HepG2 (cell line): ENCODE results near the gene TALDO1. TPM values are rescaled to one million over a fixed set of nuclear protein-coding genes. Genes with fewer than 3 reads are reported as not detected.

Source experiments
- AGO1 ChIP-seq: fragments of 200-400 bp; formaldehyde crosslinking; IDR thresholded peaks from 2 replicates; pipeline ENCODE4 v1.6.1; 2017; ENCODE audit warnings: mild to moderate bottlenecking, low read depth, low read length, moderate library complexity; ENCODE audit not compliant: poor library complexity, severe bottlenecking
- DNMT1 ChIP-seq: sonication (generic); formaldehyde crosslinking; IDR thresholded peaks from 2 replicates; pipeline ENCODE4 v1.5.1; 2020; ENCODE audit warnings: mild to moderate bottlenecking, missing genetic modification reagents
- EP300 ChIP-seq, 3 experiments: sonication (generic) in 1 of 3; formaldehyde crosslinking in 1 of 3; IDR thresholded peaks; 2 replicates each; pipeline versions ENCODE4 v1.5.1 to v1.6.1; 2011 to 2020; ENCODE audit warnings: low read depth in 2 of 3, low read length in 2 of 3, borderline replicate concordance in 1 of 3, improper control_type of control experiment in 1 of 3, mild to moderate bottlenecking in 1 of 3, missing genetic modification reagents in 1 of 3, moderate library complexity in 1 of 3
- IRF9 ChIP-seq: sonication (generic); formaldehyde crosslinking; IDR thresholded peaks from 2 replicates; pipeline ENCODE4 v1.8.0; 2022; ENCODE audit warnings: missing genetic modification reagents, mild to moderate bottlenecking, borderline replicate concordance
- NKX3-1 ChIP-seq: sonication (generic); formaldehyde crosslinking; IDR thresholded peaks from 2 replicates; pipeline ENCODE4 v1.5.0; 2020; ENCODE audit warnings: missing genetic modification reagents
- NONO ChIP-seq, 2 experiments: fragments of 450-650 bp in 1 of 2; sonication (generic) in 1 of 2; formaldehyde crosslinking in 1 of 2; IDR thresholded peaks in 1 of 2; conservative IDR thresholded peaks in 1 of 2; 2 replicates each; pipeline versions ENCODE4 v1.6.1 to v1.8.0; 2017 to 2022; ENCODE audit warnings: mild to moderate bottlenecking in 1 of 2, missing genetic modification reagents in 1 of 2, moderate library complexity in 1 of 2
- POLR2G ChIP-seq: fragments of 200-400 bp; formaldehyde crosslinking; IDR thresholded peaks from 2 replicates; pipeline ENCODE4 v1.6.1; 2018; ENCODE audit warnings: mild to moderate bottlenecking, low read depth, low read length, moderate library complexity
- ZNF598 ChIP-seq: sonication (generic); formaldehyde crosslinking; IDR thresholded peaks from 2 replicates; pipeline ENCODE4 v1.5.1; 2020; ENCODE audit warnings: mild to moderate bottlenecking, missing genetic modification reagents, borderline replicate concordance
- ZNF672 ChIP-seq: sonication (generic); formaldehyde crosslinking; IDR thresholded peaks from 2 replicates; pipeline ENCODE4 v1.8.1; 2022; ENCODE audit warnings: missing genetic modification reagents
- ZNF761 ChIP-seq: sonication (generic); formaldehyde crosslinking; conservative IDR thresholded peaks from 2 replicates; pipeline ENCODE4 v1.4.0; 2020; ENCODE audit warnings: mild to moderate bottlenecking, missing genetic modification reagents
- polyA plus RNA-seq, 8 experiments: library from polyadenylated mRNA; depleted of rRNA in 3 of 8; stranded (reverse) in 7 of 8; unstranded in 1 of 8; fragments of >200 nt; fragmentation: Illumina TruSeq in 4 of 8; extraction: Trizol in 4 of 8; gene quantifications; 2 replicates each; pipeline versions ENCODE4 v1.2.1 to v1.2.3, GENCODE V29; 2011 to 2016; ENCODE audit warnings: low read depth in 4 of 8, missing spikeins in 1 of 8, mixed read lengths in 1 of 8; ENCODE audit not compliant: insufficient read depth in 1 of 8
- total RNA-seq, 5 experiments: library from RNA; depleted of rRNA; stranded (reverse); fragments of >200 nt; fragmentation: Illumina TruSeq; extraction: Trizol; gene quantifications; 2 replicates each; pipeline ENCODE4 v1.2.3, GENCODE V29; 2016; ENCODE audit warnings: low read depth in 1 of 5
- TF ChIP-seq, protein P1 (sequence below): sonication (generic); formaldehyde crosslinking; IDR thresholded peaks from 2 replicates; pipeline ENCODE4 v1.4.0; 2020; ENCODE audit warnings: missing genetic modification reagents
- TF ChIP-seq, protein P2 (sequence below): sonication (generic); formaldehyde crosslinking; IDR thresholded peaks from 2 replicates; pipeline ENCODE4 v1.5.1; 2020; ENCODE audit warnings: mild to moderate bottlenecking, missing genetic modification reagents, moderate library complexity
- TF ChIP-seq, protein P3 (sequence below): sonication (generic); formaldehyde crosslinking; IDR thresholded peaks from 2 replicates; pipeline ENCODE4 v1.5.0; 2020; ENCODE audit warnings: mild to moderate bottlenecking, missing genetic modification reagents, moderate library complexity

TALDO1 gene
- total and polyA plus RNA-seq, 2 of the 13 experiments (the other 11 are each of a cell fraction or from before 2014, with no cell fraction given) = 107 to 240 TPM

GRCh38 chr11:788009-788640, 40.9 kb downstream of the TALDO1 start (continued):
- TF ChIP-seq, protein P1, sequence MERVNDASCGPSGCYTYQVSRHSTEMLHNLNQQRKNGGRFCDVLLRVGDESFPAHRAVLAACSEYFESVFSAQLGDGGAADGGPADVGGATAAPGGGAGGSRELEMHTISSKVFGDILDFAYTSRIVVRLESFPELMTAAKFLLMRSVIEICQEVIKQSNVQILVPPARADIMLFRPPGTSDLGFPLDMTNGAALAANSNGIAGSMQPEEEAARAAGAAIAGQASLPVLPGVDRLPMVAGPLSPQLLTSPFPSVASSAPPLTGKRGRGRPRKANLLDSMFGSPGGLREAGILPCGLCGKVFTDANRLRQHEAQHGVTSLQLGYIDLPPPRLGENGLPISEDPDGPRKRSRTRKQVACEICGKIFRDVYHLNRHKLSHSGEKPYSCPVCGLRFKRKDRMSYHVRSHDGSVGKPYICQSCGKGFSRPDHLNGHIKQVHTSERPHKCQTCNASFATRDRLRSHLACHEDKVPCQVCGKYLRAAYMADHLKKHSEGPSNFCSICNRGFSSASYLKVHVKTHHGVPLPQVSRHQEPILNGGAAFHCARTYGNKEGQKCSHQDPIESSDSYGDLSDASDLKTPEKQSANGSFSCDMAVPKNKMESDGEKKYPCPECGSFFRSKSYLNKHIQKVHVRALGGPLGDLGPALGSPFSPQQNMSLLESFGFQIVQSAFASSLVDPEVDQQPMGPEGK (CRISPR knock-in tag) = peak; percentile 78
- TF ChIP-seq IRF9 (CRISPR knock-in tag) = 0 out of 2 replicates have a peak, but pooled peaks have one; percentile 21
- TF ChIP-seq NKX3-1 (CRISPR knock-in tag) = no peak
- no peak for TF ChIP-seq ZNF672
- no peak for TF ChIP-seq ZNF761 (CRISPR knock-in tag)
- 0 out of 2 replicates have a peak, but pooled peaks have one; percentile 24 for TF ChIP-seq ZNF598 (CRISPR knock-in tag)
- TF ChIP-seq EP300 (IDR thresholded peaks at IDR 0.05; ENCODE audit: low read depth in 2 of 2, low read length in 2 of 2) = no peak
- TF ChIP-seq EP300 (CRISPR knock-in tag; IDR thresholded peaks at IDR 0.05; ENCODE audit: borderline replicate concordance) = no peak
- no peak for TF ChIP-seq DNMT1 (CRISPR knock-in tag)
- no peak for TF ChIP-seq NONO (IDR thresholded peaks at IDR 0.05)
- peak; percentile 28; the same call in 1 of the 2 replicates for TF ChIP-seq NONO (CRISPR knock-in tag; conservative IDR thresholded peaks at IDR 0.05)
- TF ChIP-seq, protein P2, sequence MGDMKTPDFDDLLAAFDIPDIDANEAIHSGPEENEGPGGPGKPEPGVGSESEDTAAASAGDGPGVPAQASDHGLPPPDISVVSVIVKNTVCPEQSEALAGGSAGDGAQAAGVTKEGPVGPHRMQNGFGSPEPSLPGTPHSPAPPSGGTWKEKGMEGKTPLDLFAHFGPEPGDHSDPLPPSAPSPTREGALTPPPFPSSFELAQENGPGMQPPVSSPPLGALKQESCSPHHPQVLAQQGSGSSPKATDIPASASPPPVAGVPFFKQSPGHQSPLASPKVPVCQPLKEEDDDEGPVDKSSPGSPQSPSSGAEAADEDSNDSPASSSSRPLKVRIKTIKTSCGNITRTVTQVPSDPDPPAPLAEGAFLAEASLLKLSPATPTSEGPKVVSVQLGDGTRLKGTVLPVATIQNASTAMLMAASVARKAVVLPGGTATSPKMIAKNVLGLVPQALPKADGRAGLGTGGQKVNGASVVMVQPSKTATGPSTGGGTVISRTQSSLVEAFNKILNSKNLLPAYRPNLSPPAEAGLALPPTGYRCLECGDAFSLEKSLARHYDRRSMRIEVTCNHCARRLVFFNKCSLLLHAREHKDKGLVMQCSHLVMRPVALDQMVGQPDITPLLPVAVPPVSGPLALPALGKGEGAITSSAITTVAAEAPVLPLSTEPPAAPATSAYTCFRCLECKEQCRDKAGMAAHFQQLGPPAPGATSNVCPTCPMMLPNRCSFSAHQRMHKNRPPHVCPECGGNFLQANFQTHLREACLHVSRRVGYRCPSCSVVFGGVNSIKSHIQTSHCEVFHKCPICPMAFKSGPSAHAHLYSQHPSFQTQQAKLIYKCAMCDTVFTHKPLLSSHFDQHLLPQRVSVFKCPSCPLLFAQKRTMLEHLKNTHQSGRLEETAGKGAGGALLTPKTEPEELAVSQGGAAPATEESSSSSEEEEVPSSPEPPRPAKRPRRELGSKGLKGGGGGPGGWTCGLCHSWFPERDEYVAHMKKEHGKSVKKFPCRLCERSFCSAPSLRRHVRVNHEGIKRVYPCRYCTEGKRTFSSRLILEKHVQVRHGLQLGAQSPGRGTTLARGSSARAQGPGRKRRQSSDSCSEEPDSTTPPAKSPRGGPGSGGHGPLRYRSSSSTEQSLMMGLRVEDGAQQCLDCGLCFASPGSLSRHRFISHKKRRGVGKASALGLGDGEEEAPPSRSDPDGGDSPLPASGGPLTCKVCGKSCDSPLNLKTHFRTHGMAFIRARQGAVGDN (CRISPR knock-in tag) = peak; percentile 41; the same call in 1 of the 2 replicates
- TF ChIP-seq AGO1 = peak; percentile 53
- TF ChIP-seq, protein P3, sequence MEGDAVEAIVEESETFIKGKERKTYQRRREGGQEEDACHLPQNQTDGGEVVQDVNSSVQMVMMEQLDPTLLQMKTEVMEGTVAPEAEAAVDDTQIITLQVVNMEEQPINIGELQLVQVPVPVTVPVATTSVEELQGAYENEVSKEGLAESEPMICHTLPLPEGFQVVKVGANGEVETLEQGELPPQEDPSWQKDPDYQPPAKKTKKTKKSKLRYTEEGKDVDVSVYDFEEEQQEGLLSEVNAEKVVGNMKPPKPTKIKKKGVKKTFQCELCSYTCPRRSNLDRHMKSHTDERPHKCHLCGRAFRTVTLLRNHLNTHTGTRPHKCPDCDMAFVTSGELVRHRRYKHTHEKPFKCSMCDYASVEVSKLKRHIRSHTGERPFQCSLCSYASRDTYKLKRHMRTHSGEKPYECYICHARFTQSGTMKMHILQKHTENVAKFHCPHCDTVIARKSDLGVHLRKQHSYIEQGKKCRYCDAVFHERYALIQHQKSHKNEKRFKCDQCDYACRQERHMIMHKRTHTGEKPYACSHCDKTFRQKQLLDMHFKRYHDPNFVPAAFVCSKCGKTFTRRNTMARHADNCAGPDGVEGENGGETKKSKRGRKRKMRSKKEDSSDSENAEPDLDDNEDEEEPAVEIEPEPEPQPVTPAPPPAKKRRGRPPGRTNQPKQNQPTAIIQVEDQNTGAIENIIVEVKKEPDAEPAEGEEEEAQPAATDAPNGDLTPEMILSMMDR (CRISPR knock-in tag) = peak; percentile 34
- TF ChIP-seq POLR2G = no peak
